Myocyte (in vitro differentiated cells): ENCODE data around the gene ZNF740. TPM values are rescaled to one million over a fixed set of nuclear protein-coding genes. Genes with fewer than 3 reads are reported as not detected.

Experiments
- DNase-seq: peaks from one replicate; pipeline ENCODE4 v3.0.0-alpha.2; 2012; ENCODE audit warnings: low read depth
- total RNA-seq: library from RNA; depleted of rRNA; stranded (reverse); fragments of >200 nt; gene quantifications from 2 replicates; pipeline ENCODE4 v1.2.3, GENCODE V29; 2014

Gene ZNF740
- total RNA-seq, 1 donor from 2014 or later = 9.2 TPM

- DNase-seq = no peak
Measured at GRCh38 chr12:53244337-53244736, 63.8 kb downstream of the ZNF740 start.

Other genes starting within 250 kb of the ZNF740 start
- 0.16 TPM in 1 of 2 replicates, not detected in the other for gene KRT18, start 231.6 kb upstream of the ZNF740 start, total RNA-seq
- 494 and 561 TPM in 2 replicates for gene EIF4B, start 174.3 kb upstream of the ZNF740 start, total RNA-seq
- gene TNS2, start 130.7 kb upstream of the ZNF740 start, total RNA-seq = 43.8 and 59.8 TPM in 2 replicates
- 25.7 and 35.7 TPM in 2 replicates for gene SPRYD3, start 101.3 kb upstream of the ZNF740 start, total RNA-seq
- 42.5 and 49.8 TPM in 2 replicates for gene IGFBP6, start 83.1 kb upstream of the ZNF740 start, total RNA-seq
- not detected in 2 replicates for gene SOAT2, start 77.2 kb upstream of the ZNF740 start, total RNA-seq
- 5.6 and 15.5 TPM in 2 replicates for gene CSAD, start 203 bp downstream of the ZNF740 start, total RNA-seq
- gene ITGB7, start 26.5 kb downstream of the ZNF740 start, total RNA-seq = 0.16 and 0.32 TPM in 2 replicates
- 15.4 and 22.7 TPM in 2 replicates for gene RARG, start 51.5 kb downstream of the ZNF740 start, total RNA-seq
- 0.36 and 0.53 TPM in 2 replicates for gene ESPL1, start 87.6 kb downstream of the ZNF740 start, total RNA-seq
- gene PFDN5, start 114.8 kb downstream of the ZNF740 start, total RNA-seq = 253 and 294 TPM in 2 replicates
- 40.9 and 42.8 TPM in 2 replicates for gene MYG1, start 119.0 kb downstream of the ZNF740 start, total RNA-seq
- gene AAAS, start 140.9 kb downstream of the ZNF740 start, total RNA-seq = 63.6 and 74.1 TPM in 2 replicates
- not detected in 2 replicates for gene SP7, start 155.6 kb downstream of the ZNF740 start, total RNA-seq
- 28.9 and 35.6 TPM in 2 replicates for gene SP1, start 199.5 kb downstream of the ZNF740 start, total RNA-seq
- not detected in 2 replicates for gene AMHR2, start 243.1 kb downstream of the ZNF740 start, total RNA-seq